Right lobe of liver (tissue), 6 donors: Measurements from ENCODE around the gene TFEB. TPM values are rescaled to one million over a fixed set of nuclear protein-coding genes. Genes with fewer than 3 reads are reported as not detected.

ENCODE experiments used
- ATAC-seq, 4 donors: fragments of 200-7000 bp; cut with Tn5 transposase; one replicate each; pipeline ENCODE4 v1.9.1; 2020; ENCODE audit warnings: mild to moderate bottlenecking in 4 of 4, moderate library complexity in 4 of 4
- DNase-seq, 3 donors: peaks; one replicate each; pipeline ENCODE4 v3.0.0-alpha.2; 2020
- H3K27ac ChIP-seq, 3 donors: fragments of 200-600 bp; one replicate each; pipeline ENCODE4 v1.8.0; 2022
- H3K27me3 ChIP-seq, 2 donors: fragments of 200-600 bp; one replicate each; pipeline ENCODE4 v1.8.0; 2022
- H3K36me3 ChIP-seq, 4 donors: fragments of 200-600 bp; sonication (generic) in 1 of 4; one replicate each; pipeline versions ENCODE4 v1.5.1 to v1.8.0; 2017 to 2022; ENCODE audit warnings: control low read depth in 1 of 4
- H3K4me1 ChIP-seq, 4 donors: fragments of 200-600 bp; sonication (generic) in 1 of 4; one replicate each; pipeline versions ENCODE4 v1.5.1 to v1.8.0; 2017 to 2022; ENCODE audit warnings: control low read depth in 1 of 4
- H3K4me3 ChIP-seq, 3 donors: fragments of 200-600 bp; one replicate each; pipeline ENCODE4 v1.8.0; 2022
- H3K9me3 ChIP-seq, 4 donors: fragments of 200-600 bp; sonication (generic) in 1 of 4; one replicate each; pipeline versions ENCODE4 v1.5.1 to v1.8.0; 2017 to 2022; ENCODE audit warnings: control low read depth in 1 of 4
- CTCF ChIP-seq, 4 donors: fragments of 200-600 bp in 3 of 4; fragments of 450-650 bp in 1 of 4; IDR thresholded peaks; one replicate each; pipeline versions ENCODE4 v1.5.1 to v1.8.0; 2016 to 2022; ENCODE audit warnings: antibody characterized with exemption in 4 of 4, mild to moderate bottlenecking in 2 of 4
- POLR2A ChIP-seq: fragments of 450-650 bp; IDR thresholded peaks from one replicate; pipeline ENCODE4 v1.6.1; 2017; ENCODE audit warnings: antibody characterized with exemption, mild to moderate bottlenecking
- WGBS: methylation state at CpG from one replicate; pipeline ENCODE4 v1.1.6; 2018; ENCODE audit warnings: low coverage, low lambda C conversion rate; ENCODE audit not compliant: insufficient coverage; ENCODE audit errors: missing lambda C conversion rate; 5-methylcytosine and 5-hydroxymethylcytosine counted together
- intact Hi-C, 2 donors: fragments of 100-400 bp; cut with DNase I; formaldehyde crosslinking; loops; one replicate each; pipeline versions ENCODE4 v1.11.2 to v1.14.1; 2022
- total RNA-seq, 6 experiments: library from RNA; depleted of rRNA in 2 of 6; stranded (reverse); fragments of >200 nt in 2 of 6; fragmentation: NEBNext Ultra II Directional in 3 of 6; extraction: Animal tissue kit (Norgen Biotek cat#: 25700) in 3 of 6; gene quantifications; one replicate each; pipeline versions ENCODE4 v1.1.0 to v1.2.4, GENCODE V29; 2016 to 2023
- donor health status: DM: no; HTN: yes; CAD: no.
- donor health status: DM: no; HTN: no; CAD: no.
- donor health status: DM: no; HTN: no; CAD: no.
- donor health status: DM: no; HTN: yes; CAD: no.
- donor health status: DM: no; HTN: yes; CAD: no.

The TFEB gene
- total RNA-seq, 6 experiments from 2014 or later = 4.5 to 9.2 (median 6.6) TPM

- DNase-seq = no peak
- Histone ChIP-seq H3K36me3 (no peaks in the 10 kb centered on the region), H3K9me3 (no peaks in the 10 kb centered on the region), H3K4me1 (no peaks in the 10 kb centered on the region), H3K27ac (no peak overlapping the region), H3K4me3 (no peak overlapping the region), H3K27me3 (no peaks in the 10 kb centered on the region)
- WGBS = 41% methylated on average over 2 of the region's 13 CpGs
- intact Hi-C loops = no loop called here
- TF ChIP-seq POLR2A (no peak), CTCF (IDR thresholded peaks at IDR 0.05) (no peak)
- ATAC-seq = no peak
These were observed 1.6 kb upstream of the TFEB start for GRCh38 chr6:41736800-41737555.

GRCh38 chr6:41736186-41736733 lies 852 bp upstream of the TFEB start:
- WGBS = 72% methylated on average over 6 of the region's 6 CpGs
- no peak for TF ChIP-seq POLR2A
- no peak for TF ChIP-seq CTCF (IDR thresholded peaks at IDR 0.05)
- H3K4me1 ChIP-seq = no peaks in the 10 kb centered on the region
- no peaks in the 10 kb centered on the region for H3K36me3 ChIP-seq
- ATAC-seq = no peak
- H3K9me3 ChIP-seq = no peaks in the 10 kb centered on the region
- intact Hi-C loops = no loop called here
- no peak overlapping the region for H3K4me3 ChIP-seq
- peak in 1 of 3 donors; percentile 5 for DNase-seq
- H3K27me3 ChIP-seq = no peaks in the 10 kb centered on the region
- no peak overlapping the region for H3K27ac ChIP-seq

GRCh38 chr6:41734666-41735426 lies 562 bp downstream of the TFEB start:
- H3K9me3 ChIP-seq = no peaks in the 10 kb centered on the region
- peak; percentile 80 to 86 (median 82) for ATAC-seq

More at GRCh38 chr6:41734666-41735426, 562 bp downstream of the TFEB start:
- TF ChIP-seq CTCF (IDR thresholded peaks at IDR 0.05) = no peak
- no peak for TF ChIP-seq POLR2A
- DNase-seq = peak; percentile 85 to 89 (median 87)
- no peaks in the 10 kb centered on the region for H3K36me3 ChIP-seq
- H3K4me3 ChIP-seq = peak overlapping the region; percentile 79 to 96 (median 89)
- peak overlapping the region; percentile 80 to 88 (median 87) for H3K27ac ChIP-seq
- whole genome bisulfite sequencing = no CpG with 5 or more reads among the region's 76 CpGs
- no peaks in the 10 kb centered on the region for H3K27me3 ChIP-seq
- H3K4me1 ChIP-seq = no peaks in the 10 kb centered on the region
- intact Hi-C loops = no loop called here
